Smooth muscle cell (in vitro differentiated cells): ENCODE measurements around the gene CLEC4M. TPM values are rescaled to one million over a fixed set of nuclear protein-coding genes. Genes with fewer than 3 reads are reported as not detected.

ENCODE experiments used
- DNase-seq: peaks from one replicate; lab custom pipeline; 2025; ENCODE audit not compliant: unreplicated experiment; lab: John Stamatoyannopoulos, UW
- H2AFZ ChIP-seq: fragments of 200-600 bp; sonication (generic); 2 replicates; pipeline ENCODE4 v1.6.0; 2016; ENCODE audit warnings: antibody characterized with exemption, low read depth, mild to moderate bottlenecking
- H3F3A ChIP-seq: fragments of 200-600 bp; sonication (generic); 2 replicates; pipeline ENCODE4 v1.6.0; 2017; ENCODE audit warnings: antibody characterized with exemption, low read depth
- H3K27ac ChIP-seq: fragments of 200-600 bp; sonication (generic); 2 replicates; pipeline ENCODE4 v1.5.1; 2016; ENCODE audit warnings: low read depth, mild to moderate bottlenecking
- H3K27me3 ChIP-seq: fragments of 200-600 bp; sonication (generic); 2 replicates; pipeline ENCODE4 v1.6.1; 2016; ENCODE audit warnings: low read depth, mild to moderate bottlenecking
- H3K36me3 ChIP-seq: fragments of 200-600 bp; sonication (generic); 2 replicates; pipeline ENCODE4 v1.5.1; 2016; ENCODE audit warnings: low read depth
- H3K4me1 ChIP-seq: fragments of 200-600 bp; sonication (generic); 2 replicates; pipeline ENCODE4 v1.5.1; 2016; ENCODE audit warnings: low read depth
- H3K4me2 ChIP-seq: fragments of 200-600 bp; sonication (generic); 2 replicates; pipeline ENCODE4 v1.6.0; 2016; ENCODE audit warnings: mild to moderate bottlenecking
- H3K4me3 ChIP-seq: fragments of 200-600 bp; sonication (generic); 2 replicates; pipeline ENCODE4 v1.5.1; 2016; ENCODE audit warnings: mild to moderate bottlenecking
- H3K79me2 ChIP-seq: fragments of 200-600 bp; sonication (generic); 2 replicates; pipeline ENCODE4 v1.6.0; 2016; ENCODE audit warnings: low read depth, mild to moderate bottlenecking
- H3K9ac ChIP-seq: fragments of 200-600 bp; sonication (generic); 2 replicates; pipeline ENCODE4 v1.6.0; 2016; ENCODE audit warnings: low read depth
- H3K9me3 ChIP-seq: fragments of 200-600 bp; sonication (generic); replicated peaks from 2 replicates; pipeline ENCODE4 v1.5.1; 2016; ENCODE audit warnings: low read depth
- H4K20me1 ChIP-seq: fragments of 200-600 bp; sonication (generic); 2 replicates; pipeline ENCODE4 v1.6.0; 2016; ENCODE audit warnings: low read depth
- WGBS: methylation state at CpG from one replicate; pipeline ENCODE4 v1.1.7; 2016; ENCODE audit warnings: low lambda C conversion rate; 5-methylcytosine and 5-hydroxymethylcytosine counted together
- polyA plus RNA-seq: library from polyadenylated mRNA; unstranded; fragments of >200 nt; fragmentation: Nextera tagmentation; extraction: Ambion mirVana; gene quantifications from 2 replicates; pipeline ENCODE4 v1.2.1, GENCODE V29; 2016
- total RNA-seq: library from RNA; depleted of rRNA; stranded (reverse); fragments of >200 nt; gene quantifications from 2 replicates; pipeline ENCODE4 v1.2.3, GENCODE V29; 2014
- TF ChIP-seq, protein P1 (sequence below): fragments of 200-600 bp; sonication (generic); IDR thresholded peaks from 2 replicates; pipeline ENCODE4 v1.5.1; 2017; ENCODE audit warnings: borderline replicate concordance, mild to moderate bottlenecking, antibody characterized with exemption; ENCODE audit not compliant: insufficient read depth, poor library complexity, severe bottlenecking

Gene CLEC4M
- total and polyA plus RNA-seq, 2 experiments from 2014 or later = not detected

DNA sequence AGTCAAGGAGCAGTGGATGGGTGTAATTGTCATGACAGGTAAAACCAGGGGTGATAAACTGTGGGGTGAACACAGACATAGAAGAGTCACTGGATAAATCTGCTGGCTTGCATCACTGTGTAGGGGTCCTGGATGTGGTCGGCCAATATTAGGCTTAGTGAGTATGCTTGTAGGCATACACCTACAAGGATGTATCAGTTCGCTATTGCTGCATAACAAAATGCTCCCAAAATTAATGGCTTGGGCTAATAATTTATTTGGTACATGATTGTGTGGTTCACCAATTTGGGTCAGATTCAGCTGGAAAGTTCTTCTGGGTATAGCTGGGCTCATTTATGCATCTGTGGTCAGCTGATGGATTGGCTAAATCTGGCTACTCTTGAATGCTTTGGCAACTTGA, 55.8 kb downstream of the CLEC4M start:
- Histone ChIP-seq H3K27ac (no peak overlapping the region), H3K36me3 (no peaks in the 10 kb centered on the region), H3K4me1 (no peaks in the 10 kb centered on the region), H3K79me2 (no peaks in the 10 kb centered on the region), H3K9me3 (no peaks in the 10 kb centered on the region), H2AFZ (no peak overlapping the region), H3F3A (no peaks in the 10 kb centered on the region), H3K9ac (no peak overlapping the region), H3K4me3 (no peak overlapping the region), H4K20me1 (no peaks in the 10 kb centered on the region), H3K4me2 (no peak overlapping the region), H3K27me3 (no peaks in the 10 kb centered on the region)
- TF ChIP-seq, protein P1, sequence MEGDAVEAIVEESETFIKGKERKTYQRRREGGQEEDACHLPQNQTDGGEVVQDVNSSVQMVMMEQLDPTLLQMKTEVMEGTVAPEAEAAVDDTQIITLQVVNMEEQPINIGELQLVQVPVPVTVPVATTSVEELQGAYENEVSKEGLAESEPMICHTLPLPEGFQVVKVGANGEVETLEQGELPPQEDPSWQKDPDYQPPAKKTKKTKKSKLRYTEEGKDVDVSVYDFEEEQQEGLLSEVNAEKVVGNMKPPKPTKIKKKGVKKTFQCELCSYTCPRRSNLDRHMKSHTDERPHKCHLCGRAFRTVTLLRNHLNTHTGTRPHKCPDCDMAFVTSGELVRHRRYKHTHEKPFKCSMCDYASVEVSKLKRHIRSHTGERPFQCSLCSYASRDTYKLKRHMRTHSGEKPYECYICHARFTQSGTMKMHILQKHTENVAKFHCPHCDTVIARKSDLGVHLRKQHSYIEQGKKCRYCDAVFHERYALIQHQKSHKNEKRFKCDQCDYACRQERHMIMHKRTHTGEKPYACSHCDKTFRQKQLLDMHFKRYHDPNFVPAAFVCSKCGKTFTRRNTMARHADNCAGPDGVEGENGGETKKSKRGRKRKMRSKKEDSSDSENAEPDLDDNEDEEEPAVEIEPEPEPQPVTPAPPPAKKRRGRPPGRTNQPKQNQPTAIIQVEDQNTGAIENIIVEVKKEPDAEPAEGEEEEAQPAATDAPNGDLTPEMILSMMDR = no peak
- WGBS = 45% methylated on average over 2 of the region's 2 CpGs
- DNase-seq = no peak

Other genes with a start within 250 kb of the CLEC4M start
- 47.9 and 67.2 TPM in 2 replicates for gene ZNF358, start 247.1 kb upstream of the CLEC4M start, total RNA-seq
- gene ZNF358, start 247.1 kb upstream of the CLEC4M start, polyA plus RNA-seq = 34.4 and 40.8 TPM in 2 replicates
- gene MCOLN1, start 240.6 kb upstream of the CLEC4M start, total RNA-seq = 5.5 and 9.8 TPM in 2 replicates
- 19.2 and 35.2 TPM in 2 replicates for gene MCOLN1, start 240.6 kb upstream of the CLEC4M start, polyA plus RNA-seq
- gene PNPLA6, start 227.5 kb upstream of the CLEC4M start, total RNA-seq = 40.7 and 55.6 TPM in 2 replicates
- gene PNPLA6, start 227.5 kb upstream of the CLEC4M start, polyA plus RNA-seq = 22.3 and 40.0 TPM in 2 replicates
- gene CAMSAP3, start 167.4 kb upstream of the CLEC4M start, total RNA-seq = 1.5 and 1.8 TPM in 2 replicates
- gene CAMSAP3, start 167.4 kb upstream of the CLEC4M start, polyA plus RNA-seq = 1.4 and 10.7 TPM in 2 replicates
- 26.9 and 36.3 TPM in 2 replicates for gene XAB2, start 133.7 kb upstream of the CLEC4M start, total RNA-seq
- 26.9 and 34.2 TPM in 2 replicates for gene XAB2, start 133.7 kb upstream of the CLEC4M start, polyA plus RNA-seq
- gene PET100, start 133.4 kb upstream of the CLEC4M start, total RNA-seq = 14.5 and 22.1 TPM in 2 replicates
- 354 and 386 TPM in 2 replicates for gene PET100, start 133.4 kb upstream of the CLEC4M start, polyA plus RNA-seq
- gene PCP2, start 129.5 kb upstream of the CLEC4M start, total RNA-seq = not detected in 2 replicates
- gene PCP2, start 129.5 kb upstream of the CLEC4M start, polyA plus RNA-seq = 0.35 and 0.56 TPM in 2 replicates
- 11.6 and 17.8 TPM in 2 replicates for gene STXBP2, start 126.1 kb upstream of the CLEC4M start, total RNA-seq
- gene STXBP2, start 126.1 kb upstream of the CLEC4M start, polyA plus RNA-seq = 32.7 and 67.2 TPM in 2 replicates
- gene RETN, start 94.2 kb upstream of the CLEC4M start, total RNA-seq = not detected in 2 replicates
- not detected in 2 replicates for gene RETN, start 94.2 kb upstream of the CLEC4M start, polyA plus RNA-seq
- not detected in 2 replicates for gene MCEMP1, start 86.2 kb upstream of the CLEC4M start, total RNA-seq
- not detected in 2 replicates for gene MCEMP1, start 86.2 kb upstream of the CLEC4M start, polyA plus RNA-seq
- gene TRAPPC5, start 82.4 kb upstream of the CLEC4M start, total RNA-seq = 61.4 and 61.8 TPM in 2 replicates
- 166 and 174 TPM in 2 replicates for gene TRAPPC5, start 82.4 kb upstream of the CLEC4M start, polyA plus RNA-seq
- gene FCER2, start 61.1 kb upstream of the CLEC4M start, total RNA-seq = not detected in 2 replicates
- not detected in 2 replicates for gene FCER2, start 61.1 kb upstream of the CLEC4M start, polyA plus RNA-seq
- not detected in 2 replicates for gene CLEC4G, start 31.1 kb upstream of the CLEC4M start, total RNA-seq
- not detected in 2 replicates for gene CLEC4G, start 31.1 kb upstream of the CLEC4M start, polyA plus RNA-seq
- not detected in 2 replicates for gene CD209, start 15.7 kb upstream of the CLEC4M start, total RNA-seq
- not detected in 2 replicates for gene CD209, start 15.7 kb upstream of the CLEC4M start, polyA plus RNA-seq
- gene EVI5L, start 67.0 kb downstream of the CLEC4M start, total RNA-seq = 8.8 and 10.9 TPM in 2 replicates
- gene EVI5L, start 67.0 kb downstream of the CLEC4M start, polyA plus RNA-seq = 15.9 and 21.2 TPM in 2 replicates
- 0.13 TPM in 1 of 2 replicates, not detected in the other for gene PRR36, start 111.1 kb downstream of the CLEC4M start, total RNA-seq
- gene PRR36, start 111.1 kb downstream of the CLEC4M start, polyA plus RNA-seq = 0.57 and 2.5 TPM in 2 replicates
- gene LRRC8E, start 125.3 kb downstream of the CLEC4M start, total RNA-seq = 7.6 and 7.8 TPM in 2 replicates
- 6.3 and 7.4 TPM in 2 replicates for gene LRRC8E, start 125.3 kb downstream of the CLEC4M start, polyA plus RNA-seq
- gene MAP2K7, start 140.6 kb downstream of the CLEC4M start, total RNA-seq = 6.7 and 8.2 TPM in 2 replicates
- 9.2 and 13.1 TPM in 2 replicates for gene MAP2K7, start 140.6 kb downstream of the CLEC4M start, polyA plus RNA-seq
- gene TGFBR3L, start 151.6 kb downstream of the CLEC4M start, total RNA-seq = 18.7 and 20.7 TPM in 2 replicates
- 44.0 and 46.6 TPM in 2 replicates for gene TGFBR3L, start 151.6 kb downstream of the CLEC4M start, polyA plus RNA-seq
- 9.5 and 18.2 TPM in 2 replicates for gene SNAPC2, start 157.1 kb downstream of the CLEC4M start, total RNA-seq
- 35.0 and 35.3 TPM in 2 replicates for gene SNAPC2, start 157.1 kb downstream of the CLEC4M start, polyA plus RNA-seq
- gene CTXN1, start 162.9 kb downstream of the CLEC4M start, total RNA-seq = 4.8 and 6.0 TPM in 2 replicates
- 25.4 and 26.0 TPM in 2 replicates for gene CTXN1, start 162.9 kb downstream of the CLEC4M start, polyA plus RNA-seq
- 25.1 and 27.1 TPM in 2 replicates for gene TIMM44, start 180.4 kb downstream of the CLEC4M start, total RNA-seq
- gene TIMM44, start 180.4 kb downstream of the CLEC4M start, polyA plus RNA-seq = 21.8 and 39.3 TPM in 2 replicates
- 32.8 and 47.9 TPM in 2 replicates for gene ELAVL1, start 242.4 kb downstream of the CLEC4M start, total RNA-seq
- 90.7 and 91.6 TPM in 2 replicates for gene ELAVL1, start 242.4 kb downstream of the CLEC4M start, polyA plus RNA-seq